ENCODE data around the gene DDX39B.
A peak's percentile ranks its signal among the peaks of the same experiment; 100 is the strongest.

The DDX39B gene

GRCh38 chr6:31575952-31576685, 34.3 kb upstream of the DDX39B start:
- DNase-seq (ENCODE audit: low spot score), result no peak

DNA sequence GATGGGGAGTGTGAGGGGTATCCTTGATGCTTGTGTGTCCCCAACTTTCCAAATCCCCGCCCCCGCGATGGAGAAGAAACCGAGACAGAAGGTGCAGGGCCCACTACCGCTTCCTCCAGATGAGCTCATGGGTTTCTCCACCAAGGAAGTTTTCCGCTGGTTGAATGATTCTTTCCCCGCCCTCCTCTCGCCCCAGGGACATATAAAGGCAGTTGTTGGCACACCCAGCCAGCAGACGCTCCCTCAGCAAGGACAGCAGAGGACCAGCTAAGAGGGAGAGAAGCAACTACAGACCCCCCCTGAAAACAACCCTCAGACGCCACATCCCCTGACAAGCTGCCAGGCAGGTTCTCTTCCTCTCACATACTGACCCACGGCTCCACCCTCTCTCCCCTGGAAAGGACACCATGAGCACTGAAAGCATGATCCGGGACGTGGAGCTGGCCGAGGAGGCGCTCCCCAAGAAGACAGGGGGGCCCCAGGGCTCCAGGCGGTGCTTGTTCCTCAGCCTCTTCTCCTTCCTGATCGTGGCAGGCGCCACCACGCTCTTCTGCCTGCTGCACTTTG, 33.6 kb upstream of the DDX39B start, which contains the start of gene TNF:
Gene TNF (plus strand): TSS at position 231 of the 567 bp plus-strand sequence. CDS start 177 bp downstream, at position 408.
- DNase-seq (ENCODE audit: low spot score), result no peak

DNA sequence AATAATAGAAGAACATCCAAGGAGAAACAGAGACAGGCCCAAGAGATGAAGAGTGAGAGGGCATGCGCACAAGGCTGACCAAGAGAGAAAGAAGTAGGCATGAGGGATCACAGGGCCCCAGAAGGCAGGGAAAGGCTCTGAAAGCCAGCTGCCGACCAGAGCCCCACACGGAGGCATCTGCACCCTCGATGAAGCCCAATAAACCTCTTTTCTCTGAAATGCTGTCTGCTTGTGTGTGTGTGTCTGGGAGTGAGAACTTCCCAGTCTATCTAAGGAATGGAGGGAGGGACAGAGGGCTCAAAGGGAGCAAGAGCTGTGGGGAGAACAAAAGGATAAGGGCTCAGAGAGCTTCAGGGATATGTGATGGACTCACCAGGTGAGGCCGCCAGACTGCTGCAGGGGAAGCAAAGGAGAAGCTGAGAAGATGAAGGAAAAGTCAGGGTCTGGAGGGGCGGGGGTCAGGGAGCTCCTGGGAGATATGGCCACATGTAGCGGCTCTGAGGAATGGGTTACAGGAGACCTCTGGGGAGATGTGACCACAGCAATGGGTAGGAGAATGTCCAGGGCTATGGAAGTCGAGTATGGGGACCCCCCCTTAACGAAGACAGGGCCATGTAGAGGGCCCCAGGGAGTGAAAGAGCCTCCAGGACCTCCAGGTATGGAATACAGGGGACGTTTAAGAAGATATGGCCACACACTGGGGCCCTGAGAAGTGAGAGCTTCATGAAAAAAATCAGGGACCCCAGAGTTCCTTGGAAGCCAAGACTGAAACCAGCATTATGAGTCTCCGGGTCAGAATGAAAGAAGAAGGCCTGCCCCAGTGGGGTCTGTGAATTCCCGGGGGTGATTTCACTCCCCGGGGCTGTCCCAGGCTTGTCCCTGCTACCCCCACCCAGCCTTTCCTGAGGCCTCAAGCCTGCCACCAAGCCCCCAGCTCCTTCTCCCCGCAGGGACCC, 32.6 kb upstream of the DDX39B start:
- no peak for DNase-seq (ENCODE audit: low spot score)

GRCh38 chr6:31573239-31574105, 31.7 kb upstream of the DDX39B start:
- no peak for DNase-seq (ENCODE audit: low spot score)

DNA sequence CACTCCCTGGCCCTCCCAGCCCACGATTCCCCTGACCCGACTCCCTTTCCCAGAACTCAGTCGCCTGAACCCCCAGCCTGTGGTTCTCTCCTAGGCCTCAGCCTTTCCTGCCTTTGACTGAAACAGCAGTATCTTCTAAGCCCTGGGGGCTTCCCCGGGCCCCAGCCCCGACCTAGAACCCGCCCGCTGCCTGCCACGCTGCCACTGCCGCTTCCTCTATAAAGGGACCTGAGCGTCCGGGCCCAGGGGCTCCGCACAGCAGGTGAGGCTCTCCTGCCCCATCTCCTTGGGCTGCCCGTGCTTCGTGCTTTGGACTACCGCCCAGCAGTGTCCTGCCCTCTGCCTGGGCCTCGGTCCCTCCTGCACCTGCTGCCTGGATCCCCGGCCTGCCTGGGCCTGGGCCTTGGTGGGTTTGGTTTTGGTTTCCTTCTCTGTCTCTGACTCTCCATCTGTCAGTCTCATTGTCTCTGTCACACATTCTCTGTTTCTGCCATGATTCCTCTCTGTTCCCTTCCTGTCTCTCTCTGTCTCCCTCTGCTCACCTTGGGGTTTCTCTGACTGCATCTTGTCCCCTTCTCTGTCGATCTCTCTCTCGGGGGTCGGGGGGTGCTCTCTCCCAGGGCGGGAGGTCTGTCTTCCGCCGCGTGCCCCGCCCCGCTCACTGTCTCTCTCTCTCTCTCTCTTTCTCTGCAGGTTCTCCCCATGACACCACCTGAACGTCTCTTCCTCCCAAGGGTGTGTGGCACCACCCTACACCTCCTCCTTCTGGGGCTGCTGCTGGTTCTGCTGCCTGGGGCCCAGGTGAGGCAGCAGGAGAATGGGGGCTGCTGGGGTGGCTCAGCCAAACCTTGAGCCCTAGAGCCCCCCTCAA, 30.5 kb upstream of the DDX39B start, which contains the start of gene LTA:
Gene LTA (plus strand): TSS at position 249 of the 871 bp plus-strand sequence. CDS start 454 bp downstream, at position 703.
- no peak for DNase-seq (ENCODE audit: low spot score)

- DNase-seq (ENCODE audit: low spot score), result no peak
Measured at GRCh38 chr6:31569861-31570536, 28.2 kb upstream of the DDX39B start.

DNA sequence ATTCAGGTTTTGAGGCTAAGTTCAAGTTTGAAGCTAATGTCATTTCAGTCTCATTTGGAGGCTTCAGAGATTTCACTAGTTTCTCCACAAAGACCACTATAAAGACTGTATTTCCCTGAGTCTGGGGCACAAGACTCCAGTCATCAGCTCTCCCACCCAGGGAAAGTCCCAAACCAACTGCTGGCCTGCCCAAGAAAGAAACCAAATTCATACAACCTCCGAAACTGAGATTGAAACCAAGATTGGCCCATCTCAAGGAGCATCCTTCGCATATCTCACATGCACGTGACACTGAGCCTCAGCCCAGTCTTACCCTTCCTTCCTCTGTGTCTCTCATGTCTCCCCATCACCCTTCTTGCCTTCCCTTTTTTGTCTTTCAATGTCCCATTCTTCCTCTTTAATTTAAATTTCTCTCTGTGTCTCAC, 26.7 kb upstream of the DDX39B start:
- no peak for DNase-seq (ENCODE audit: low spot score)

DNA sequence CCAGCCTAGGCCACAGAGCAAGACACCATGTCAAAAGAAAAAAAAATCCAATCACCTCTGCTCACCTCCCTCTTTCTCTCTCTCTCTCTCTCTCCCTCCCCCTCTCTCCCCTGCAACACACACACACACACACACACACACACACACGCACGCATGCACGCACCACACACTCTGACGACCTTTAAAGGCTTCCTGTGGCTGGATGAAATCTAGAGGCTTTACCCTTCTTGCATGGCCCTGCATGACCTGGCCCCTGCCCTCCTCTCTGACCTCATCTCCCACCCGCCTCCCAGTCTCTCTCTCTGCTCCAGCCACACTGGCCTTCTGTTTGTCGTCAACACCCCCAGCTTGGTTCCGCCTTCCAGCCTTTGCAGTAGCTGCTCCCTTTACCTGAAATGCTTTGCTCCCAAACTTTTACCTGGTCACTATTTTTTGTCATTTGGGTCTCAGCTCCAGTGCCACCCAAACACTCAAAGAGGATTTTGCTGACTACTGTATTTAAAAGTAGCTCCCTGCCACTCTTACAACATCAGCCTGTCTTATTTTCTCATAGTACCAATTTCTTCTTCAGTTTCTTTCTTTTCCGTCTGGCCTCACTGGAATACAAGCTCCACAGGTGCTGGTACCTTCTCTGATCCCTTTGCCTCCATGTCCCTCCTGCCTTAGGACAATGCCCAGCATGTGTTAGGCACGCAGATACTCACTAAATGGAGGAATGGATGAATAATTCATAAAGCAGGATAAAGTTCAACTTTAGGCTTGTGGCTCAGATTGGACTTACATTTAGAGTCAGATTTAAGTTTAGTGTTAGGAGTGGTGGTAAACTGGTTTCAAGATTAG, 25.9 kb upstream of the DDX39B start:
- DNase-seq (ENCODE audit: low spot score), result no peak

GRCh38 chr6:31560697-31561058, 18.9 kb upstream of the DDX39B start:
- DNase-seq (ENCODE audit: low spot score), result no peak

GRCh38 chr6:31559958-31560696, 18.3 kb upstream of the DDX39B start:
- no peak for DNase-seq (ENCODE audit: low spot score)

GRCh38 chr6:31559606-31559957, 17.8 kb upstream of the DDX39B start:
- no peak for DNase-seq (ENCODE audit: low spot score)

- DNase-seq (ENCODE audit: low spot score), result no peak
Measured at GRCh38 chr6:31558631-31559500, 17.1 kb upstream of the DDX39B start.

GRCh38 chr6:31558318-31558625, 16.5 kb upstream of the DDX39B start:
- DNase-seq (ENCODE audit: low spot score), result no peak

DNA sequence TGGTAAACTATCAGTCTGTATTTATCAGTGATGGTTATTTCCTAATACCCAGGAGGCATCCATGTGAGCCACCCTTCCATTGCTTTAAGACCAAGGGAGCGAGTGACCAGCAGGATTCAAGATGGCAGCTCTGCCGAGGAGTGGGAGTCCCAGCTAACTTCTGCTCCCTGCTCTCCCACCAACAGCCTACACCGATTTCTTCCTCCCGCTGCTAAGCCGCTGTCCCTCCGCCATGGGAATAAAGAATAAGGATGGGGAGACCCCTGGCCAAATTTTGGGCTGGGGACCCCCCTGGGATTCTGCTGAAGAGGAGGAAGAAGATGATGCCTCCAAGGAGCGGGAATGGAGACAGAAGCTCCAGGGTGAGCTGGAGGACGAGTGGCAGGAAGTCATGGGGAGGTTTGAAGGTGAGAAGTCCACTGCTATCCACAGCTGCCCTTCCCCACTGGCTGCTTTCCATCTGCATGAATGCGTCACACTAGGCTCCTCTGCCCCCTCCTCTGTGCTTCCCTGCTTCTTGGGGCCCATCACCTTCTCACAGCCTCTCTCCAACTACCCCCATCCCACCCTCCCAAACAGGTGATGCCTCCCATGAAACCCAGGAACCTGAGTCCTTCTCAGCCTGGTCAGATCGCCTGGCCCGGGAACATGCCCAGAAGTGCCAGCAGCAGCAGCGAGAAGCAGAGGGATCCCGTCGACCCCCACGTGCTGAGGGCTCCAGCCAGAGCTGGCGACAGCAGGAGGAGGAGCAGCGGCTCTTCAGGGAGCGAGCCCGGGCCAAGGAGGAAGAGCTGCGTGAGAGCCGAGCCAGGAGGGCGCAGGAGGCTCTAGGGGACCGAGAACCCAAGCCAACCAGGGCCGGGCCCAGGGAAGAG, 15.9 kb upstream of the DDX39B start:
- DNase-seq (ENCODE audit: low spot score), result no peak

- DNase-seq (ENCODE audit: low spot score), result no peak
Measured at GRCh38 chr6:31556307-31556706, 14.5 kb upstream of the DDX39B start.

DNA sequence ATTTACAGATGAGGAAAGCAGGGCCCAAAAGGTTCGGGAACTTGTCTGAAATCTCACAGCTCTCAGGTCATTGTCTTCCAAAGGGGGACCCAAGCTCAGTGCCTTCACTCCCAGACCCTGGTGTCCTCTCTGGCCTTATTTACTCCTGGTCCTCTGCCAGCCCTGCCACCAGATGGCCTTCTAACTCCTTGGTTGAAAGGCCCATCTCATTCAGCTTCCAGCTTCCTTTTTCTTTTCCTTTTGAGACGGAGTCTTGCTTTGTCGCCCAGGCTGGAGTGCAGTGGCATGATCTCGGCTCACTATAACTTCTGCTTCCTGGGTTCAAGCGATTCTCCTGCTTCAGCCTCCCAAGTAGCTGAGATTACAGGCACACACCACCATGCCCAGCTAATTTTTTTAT, 9.6 kb upstream of the DDX39B start:
- peak; percentile 30 for DNase-seq (ENCODE audit: low spot score)

- DNase-seq (ENCODE audit: low spot score), result no peak
Measured at GRCh38 chr6:31548544-31548873, 6.7 kb upstream of the DDX39B start.
